Measurements from ENCODE around the gene GPR153.

The GPR153 gene

DNA sequence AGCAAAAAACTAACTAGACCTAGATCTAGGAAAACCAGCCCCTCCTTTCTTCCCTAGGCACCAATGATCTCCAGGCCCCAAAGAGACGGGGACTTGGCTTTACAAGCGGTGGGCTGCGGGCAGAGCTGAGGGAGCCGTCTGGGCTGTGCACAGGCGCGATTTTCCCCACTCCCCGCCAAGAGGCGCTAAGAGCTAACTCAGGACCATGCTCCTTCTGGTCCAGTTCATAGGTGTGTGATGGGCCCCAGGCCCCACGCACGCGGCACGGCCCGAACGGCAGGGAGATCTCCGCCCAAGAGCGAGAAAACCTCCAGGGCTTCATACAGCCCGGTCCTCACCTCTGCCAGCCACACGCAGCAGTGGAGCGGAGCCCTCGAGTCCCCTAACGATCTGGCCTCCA, 7.5 kb upstream of the GPR153 start:
- no peak for DNase-seq

DNA sequence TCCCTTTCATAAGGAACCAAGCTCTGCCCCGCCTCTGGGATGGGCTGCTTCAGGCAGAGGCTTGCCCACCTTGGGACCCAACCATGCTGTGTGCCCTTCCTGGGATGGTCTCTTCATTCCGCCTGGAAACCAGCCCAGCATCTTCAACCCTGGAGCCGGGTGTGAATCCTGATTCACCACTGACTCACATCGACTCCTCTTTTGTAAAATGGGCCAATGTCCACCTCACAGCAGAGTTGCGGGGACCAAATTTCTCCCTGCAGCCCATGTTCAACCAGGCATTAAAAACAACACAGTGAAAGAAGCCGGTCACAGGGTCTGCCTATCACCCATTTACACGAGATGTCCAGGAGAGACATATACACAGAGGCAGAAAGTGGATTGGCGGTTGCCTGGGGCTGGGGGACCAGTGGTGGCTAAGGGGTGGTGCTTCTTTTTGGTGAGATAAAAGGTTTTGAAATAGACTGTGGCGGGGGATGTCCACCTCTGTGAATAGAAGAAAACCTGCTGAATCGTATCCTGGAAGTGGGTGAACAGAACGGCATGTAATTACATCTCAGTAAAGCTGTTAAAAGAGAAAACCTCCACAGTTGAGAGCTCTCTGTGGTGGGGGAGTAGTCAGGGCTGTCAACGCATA, 6.9 kb upstream of the GPR153 start:
- DNase-seq, result no peak

DNA sequence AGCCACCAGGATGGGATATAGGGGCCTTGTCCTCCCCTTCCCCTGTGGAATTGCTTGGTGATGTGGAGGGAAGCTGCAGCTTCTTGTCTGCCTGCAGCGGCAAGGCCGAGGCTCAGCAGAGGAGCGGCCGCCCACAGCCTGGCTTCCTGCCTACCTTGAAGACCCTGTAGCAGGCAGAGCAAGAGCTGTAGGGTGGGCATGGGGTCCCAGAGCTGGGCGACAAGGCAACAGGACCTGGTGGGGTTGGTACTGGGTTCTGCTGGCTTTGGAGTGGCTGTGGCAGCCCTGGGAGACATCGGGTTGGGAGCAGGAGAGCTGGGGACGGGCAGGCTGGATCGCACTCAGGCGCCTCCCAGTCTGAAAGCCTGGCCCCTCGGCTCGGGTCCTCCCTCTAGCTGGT, 5.7 kb upstream of the GPR153 start:
- DNase-seq, result no peak

DNA sequence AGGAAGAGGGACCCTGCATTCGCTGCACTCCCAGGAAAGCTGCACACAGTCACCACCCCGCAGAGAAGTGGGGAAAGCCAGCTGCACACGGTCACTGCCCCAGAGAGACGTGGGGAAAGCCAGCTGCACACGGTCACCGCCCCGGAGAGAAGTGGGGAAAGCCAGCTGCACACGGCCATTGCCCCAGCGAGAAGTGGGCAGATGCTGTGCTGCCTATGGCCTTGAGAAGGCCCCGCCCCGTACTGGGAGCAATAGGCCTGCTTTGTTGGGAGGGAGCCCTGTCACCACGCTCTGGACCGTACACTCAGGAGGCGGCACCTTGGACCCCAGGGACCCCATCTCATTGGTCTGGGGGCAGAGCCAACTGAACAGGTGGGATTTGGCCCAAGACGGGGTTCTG, 4.3 kb upstream of the GPR153 start:
- no peak for DNase-seq

DNA sequence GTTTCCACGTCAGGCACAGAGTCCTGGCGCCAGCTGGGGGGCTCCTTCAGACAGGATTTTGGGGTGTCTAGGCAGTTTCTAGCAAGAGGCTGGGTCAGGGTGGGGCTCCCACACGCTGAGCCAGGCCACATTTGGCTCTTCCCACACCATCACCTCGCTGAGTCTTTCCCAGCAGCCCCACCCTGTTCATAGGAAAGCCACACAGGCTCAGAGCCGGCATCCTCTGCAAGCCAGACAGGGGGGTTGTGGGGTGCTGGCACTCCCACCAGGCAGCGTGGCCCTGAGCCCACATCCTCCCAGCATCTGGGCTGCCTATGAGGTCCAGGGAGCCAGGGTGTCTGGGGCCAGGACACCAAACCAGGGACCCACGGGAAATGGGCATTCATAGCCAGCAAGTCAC, 2.8 kb upstream of the GPR153 start:
- no peak for DNase-seq

DNA sequence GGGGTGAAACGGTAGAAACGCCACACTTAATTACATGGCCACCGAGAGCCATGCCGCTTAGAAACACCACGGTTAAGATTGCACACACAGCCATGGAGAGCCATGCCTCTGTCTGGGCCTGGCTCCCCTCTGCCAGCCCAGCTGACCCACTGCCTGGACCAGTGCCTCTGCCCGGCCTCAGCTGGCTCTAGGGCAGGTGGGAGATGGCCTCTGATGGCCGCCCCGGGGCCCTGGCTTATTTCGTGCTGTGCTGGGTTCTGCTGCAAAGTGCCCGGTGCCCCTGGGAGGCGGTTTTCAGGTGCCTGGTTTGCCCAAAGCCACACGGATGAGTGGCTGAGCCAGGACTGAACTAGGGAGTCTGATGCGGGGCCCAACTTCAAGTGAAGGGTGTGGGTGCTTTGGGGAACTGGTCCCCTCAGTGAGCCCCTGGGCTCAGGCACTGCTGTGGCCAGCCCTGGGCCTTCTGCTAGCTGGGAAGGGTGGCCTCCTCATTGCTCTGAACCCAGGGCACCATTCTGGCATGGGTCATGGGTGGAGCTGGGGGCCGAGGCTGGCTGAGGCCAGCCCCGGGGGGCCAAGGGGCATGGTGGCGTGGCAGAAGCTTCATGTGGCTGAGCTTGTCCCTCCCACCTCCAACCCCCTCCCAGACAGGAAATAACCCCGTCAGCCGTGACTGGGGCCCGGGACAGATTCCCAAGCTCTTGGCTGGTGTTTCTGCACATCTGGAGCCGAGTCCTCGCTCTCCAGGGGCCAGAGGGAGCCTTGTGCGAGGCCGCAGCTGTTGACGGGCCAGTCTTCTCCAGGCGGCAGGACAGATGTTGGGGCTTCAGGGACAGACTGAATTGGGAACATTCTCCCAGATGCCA, 1.9 kb upstream of the GPR153 start:
- no peak for DNase-seq

DNA sequence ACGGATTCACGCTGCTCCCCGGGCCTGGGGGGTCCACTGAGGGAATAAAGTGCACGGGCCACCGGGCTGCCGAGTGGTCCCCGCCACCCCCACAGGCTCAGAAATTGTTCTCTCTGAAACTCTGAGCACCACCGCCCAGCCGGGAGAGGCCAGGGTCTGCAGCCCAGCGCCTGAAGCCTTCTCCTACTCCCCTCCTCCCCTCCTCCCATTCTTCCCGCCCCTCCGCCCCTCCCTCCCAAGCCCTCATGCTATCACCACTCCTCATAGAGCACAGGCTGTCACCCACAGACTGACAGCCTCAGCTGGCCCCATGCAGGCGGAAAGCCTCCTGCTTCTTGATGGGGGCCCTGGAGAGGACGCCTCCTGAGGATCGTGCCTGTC, 707 bp upstream of the GPR153 start:
- DNase-seq, result no peak

DNA sequence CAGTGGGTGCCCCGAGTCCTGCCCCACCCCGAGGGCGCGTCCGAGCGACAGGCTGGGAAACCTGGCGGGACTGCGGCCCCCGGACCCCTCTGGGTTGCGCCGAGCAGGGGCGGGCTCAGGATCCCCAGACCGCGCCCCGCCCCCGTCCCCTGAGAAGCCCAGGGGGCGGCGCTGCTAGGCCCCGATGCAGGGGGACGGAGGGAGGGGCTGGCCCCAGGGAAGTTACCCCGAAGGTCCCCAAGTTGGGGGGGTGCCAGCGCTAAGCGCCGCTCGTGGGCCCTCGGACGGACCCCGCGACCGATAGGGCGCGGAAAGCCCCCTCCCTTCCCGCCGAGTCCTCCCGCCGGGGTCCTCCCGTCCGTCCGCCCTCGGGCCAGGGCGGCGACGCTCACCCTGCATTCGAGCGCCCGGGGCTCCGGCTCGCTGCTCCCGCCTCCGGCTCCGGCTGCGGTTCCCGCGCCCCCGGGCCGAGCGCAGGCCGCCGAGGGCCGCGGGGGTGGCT, 414 bp downstream of the GPR153 start:
- no peak for DNase-seq

DNA sequence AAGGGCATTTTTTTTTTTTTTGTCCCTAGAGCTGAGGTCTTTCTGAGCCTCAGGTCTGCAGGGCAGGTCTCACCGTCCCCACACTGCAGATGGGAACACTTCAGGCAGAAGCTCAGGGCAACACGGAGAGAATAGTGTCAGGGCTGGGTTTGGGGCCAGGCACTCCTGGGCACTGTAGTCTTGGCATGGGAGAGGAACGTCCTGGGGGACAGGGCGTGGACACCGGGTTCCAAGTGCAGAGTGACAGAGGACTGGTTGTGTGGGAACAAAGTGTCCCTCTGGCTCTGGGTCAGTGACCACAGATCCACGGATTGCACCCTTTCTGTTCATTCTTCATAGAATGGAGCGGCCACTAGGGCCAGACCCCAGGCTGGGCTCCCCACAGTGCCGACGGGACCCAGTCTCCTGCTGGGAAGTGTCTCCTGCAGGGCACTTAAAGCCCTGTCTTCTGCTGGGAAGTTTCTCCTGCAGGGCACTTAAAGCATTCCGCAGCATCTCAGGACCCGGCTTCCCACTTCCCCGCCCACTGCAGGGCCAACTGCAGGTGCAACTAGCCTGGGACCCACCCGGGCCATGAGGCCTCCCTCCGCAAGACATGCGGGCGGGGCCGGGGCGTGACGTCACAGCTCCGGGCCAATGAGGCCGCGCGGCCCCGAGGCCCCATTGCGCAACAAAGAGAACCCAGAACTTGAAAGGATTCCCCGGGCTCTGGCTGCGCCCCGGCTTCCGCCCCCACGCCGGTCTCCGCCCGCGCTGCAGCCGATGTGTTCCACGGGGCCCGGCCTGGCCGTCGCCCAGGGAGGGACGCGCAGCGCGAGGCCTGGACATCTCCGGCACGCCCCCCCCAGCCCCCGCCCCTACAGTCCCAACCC, 1.2 kb downstream of the GPR153 start:
- DNase-seq, result peak; percentile 85

DNA sequence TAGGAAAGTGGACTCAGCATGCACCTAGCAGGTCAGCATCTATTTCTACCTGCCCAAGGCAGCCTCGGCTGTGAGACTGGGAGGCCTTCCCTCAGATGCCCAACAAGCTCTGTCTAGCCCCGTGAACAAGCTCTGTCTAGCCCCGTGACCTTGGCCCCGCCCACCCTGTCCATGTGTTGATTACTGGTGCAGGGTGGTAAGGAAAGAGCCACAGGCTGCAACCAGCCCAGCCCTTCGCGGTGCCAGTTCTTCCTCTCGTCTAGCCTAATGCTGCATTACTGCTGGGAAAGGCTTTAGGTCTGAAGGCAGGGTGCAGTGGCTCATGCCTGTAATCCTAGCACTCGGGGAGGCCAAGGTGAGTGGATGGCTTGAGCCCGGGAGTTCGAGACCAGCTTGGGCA, 2.2 kb downstream of the GPR153 start:
- no peak for DNase-seq

DNA sequence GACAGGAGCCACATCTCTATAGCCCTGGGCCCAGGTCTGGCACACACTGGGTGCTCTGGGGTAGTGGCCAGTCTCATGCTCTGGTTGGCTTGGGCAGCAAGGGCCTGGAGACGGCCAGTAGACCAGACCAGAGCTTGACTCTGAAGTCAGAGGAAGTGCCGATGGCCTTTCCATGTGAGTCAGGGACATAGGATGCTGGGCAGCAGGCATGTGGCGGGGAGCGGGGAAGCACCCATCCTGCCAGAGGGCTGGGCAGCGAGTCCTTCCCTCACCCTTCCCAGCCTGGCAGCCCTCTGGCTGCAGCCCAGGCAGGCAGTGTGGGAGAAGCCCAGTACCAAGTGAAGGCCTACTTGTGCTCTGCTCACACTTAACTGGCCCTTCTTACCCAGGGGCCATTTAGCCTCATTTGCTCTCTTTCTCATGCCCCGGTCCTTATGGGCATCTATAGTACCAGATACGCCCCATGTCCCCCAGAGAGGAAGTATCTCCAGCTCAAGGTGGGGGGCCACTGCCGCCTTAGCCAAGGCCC, 3.3 kb downstream of the GPR153 start:
- DNase-seq, result no peak

DNA sequence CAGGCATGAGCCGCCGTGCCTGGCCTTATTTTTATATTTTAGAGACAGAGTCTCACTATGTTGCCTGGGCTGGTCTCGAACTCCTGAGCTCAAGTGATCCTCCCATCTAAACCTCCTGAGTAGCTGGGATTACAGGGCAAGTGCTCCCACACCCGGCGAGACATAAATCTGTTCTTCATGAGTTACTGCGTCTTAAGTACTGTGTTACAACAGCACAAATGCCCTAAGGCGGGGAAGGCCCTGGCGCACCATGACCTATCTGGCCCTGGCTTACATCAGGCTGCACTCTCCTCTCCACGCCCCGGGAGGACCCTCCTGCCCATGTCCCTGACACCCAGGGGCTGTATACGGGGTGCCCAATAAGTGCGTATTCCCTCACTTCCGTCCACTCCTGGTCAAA, 4.3 kb downstream of the GPR153 start:
- DNase-seq, result no peak

DNA sequence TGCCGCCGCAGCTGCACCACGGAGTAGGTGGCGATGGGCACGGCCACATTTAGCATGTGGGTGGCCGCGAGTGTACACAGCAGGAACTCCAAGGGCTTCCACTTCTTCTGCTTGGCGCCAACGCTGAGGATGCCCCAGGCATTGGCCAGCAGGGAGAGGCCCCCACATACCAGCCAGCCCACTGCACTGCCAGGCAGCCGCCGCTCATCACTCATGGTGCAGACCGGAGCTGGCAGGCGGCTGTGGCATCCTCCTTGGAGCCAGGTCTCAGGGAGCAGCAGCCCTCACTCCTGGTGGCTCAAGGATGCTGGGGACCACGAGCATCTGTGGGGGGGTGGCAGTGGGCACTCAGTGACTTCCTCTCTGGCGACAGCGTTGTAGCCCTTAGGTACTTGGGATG, 6.2 kb downstream of the GPR153 start:
- no peak for DNase-seq

DNA sequence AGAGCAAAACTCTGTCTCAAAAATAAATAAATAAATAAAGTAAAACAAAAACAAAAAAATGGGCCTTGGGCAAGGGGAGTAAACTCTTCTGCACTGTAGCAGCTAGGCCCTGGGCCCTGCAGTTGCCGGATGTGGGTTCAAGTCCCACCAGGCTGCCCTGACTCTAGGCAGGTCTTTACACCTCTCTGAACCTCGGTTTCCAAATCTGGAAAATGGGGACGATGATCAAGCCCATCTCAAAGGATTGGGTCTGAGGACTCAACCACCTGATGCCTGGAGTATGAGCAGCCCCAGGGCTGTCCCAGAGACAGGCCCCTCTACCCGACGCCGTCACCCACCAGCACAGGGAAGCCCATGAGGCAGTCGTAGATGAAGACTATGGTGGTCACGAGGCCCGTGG, 7.5 kb downstream of the GPR153 start:
- DNase-seq, result no peak

DNA sequence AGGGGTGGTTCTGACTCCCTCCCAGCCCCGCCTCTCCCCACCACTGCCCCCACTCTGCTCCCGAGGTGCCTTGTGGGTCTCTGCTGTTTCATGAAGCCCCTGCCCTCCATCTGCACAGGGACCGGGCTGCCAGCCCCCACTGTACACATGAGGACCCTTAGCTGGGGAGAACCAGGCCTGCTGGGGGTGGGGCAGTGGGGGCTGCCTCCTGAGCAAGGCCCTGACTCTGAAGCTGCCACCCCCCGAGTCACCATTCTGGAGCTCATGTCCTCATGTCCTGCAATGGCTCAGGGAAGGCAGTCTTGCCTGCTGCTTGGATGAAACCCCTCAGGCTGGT, 8.6 kb downstream of the GPR153 start:
- no peak for DNase-seq

DNA sequence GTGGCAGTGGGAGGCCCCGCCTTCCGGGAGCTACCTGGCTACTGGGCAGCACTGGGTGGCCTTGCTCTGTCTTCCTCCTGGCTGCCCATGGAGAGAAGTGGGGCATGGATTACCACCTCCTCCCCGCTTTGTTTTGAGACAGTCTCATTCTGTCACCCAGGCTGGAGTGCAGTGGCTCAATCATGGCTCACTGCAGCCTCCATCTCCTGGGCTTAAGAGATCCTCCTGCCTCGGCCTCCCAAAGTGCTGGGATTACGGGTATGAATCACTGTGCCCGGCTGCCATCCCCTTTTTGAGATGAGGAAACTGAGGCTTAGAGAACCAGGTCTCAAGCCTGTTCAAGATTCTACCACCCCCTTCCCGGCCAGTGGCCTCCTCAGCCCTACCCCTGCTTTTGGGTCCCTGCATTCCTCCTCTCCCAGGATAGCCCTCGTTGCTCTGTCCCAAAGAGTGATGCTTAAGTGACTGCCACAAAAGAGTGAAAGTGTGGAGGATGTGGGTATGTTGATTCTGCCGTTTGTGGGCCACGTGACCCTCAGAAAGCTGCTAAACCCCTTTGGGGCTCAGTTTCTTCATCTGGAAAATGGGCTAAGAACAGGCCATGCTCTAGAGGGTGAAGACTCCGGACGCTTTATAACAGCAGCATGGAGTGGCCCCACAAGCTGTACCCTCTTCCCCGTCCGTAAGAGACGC, 9.1 kb downstream of the GPR153 start:
- DNase-seq, result no peak

DNA sequence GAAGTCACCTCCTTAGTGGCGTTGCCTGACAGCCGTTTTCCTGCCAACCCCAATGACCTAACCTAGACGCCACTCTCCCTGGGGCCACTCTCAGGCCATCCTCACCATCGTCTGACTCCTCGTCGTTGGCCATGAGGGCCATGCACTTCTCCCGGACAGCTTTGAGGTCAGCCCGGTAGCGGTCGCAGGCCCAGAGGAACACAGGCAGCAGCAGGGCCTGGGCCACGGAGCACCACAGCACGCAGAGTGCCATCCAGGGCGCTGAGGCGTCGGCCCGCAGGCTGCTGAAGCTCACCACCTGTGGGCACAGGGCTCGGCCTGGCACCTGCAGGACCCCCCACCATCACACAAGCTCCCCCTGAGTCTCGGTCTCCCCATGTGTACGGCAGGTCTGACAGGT, 9.7 kb downstream of the GPR153 start:
- DNase-seq, result no peak

DNA sequence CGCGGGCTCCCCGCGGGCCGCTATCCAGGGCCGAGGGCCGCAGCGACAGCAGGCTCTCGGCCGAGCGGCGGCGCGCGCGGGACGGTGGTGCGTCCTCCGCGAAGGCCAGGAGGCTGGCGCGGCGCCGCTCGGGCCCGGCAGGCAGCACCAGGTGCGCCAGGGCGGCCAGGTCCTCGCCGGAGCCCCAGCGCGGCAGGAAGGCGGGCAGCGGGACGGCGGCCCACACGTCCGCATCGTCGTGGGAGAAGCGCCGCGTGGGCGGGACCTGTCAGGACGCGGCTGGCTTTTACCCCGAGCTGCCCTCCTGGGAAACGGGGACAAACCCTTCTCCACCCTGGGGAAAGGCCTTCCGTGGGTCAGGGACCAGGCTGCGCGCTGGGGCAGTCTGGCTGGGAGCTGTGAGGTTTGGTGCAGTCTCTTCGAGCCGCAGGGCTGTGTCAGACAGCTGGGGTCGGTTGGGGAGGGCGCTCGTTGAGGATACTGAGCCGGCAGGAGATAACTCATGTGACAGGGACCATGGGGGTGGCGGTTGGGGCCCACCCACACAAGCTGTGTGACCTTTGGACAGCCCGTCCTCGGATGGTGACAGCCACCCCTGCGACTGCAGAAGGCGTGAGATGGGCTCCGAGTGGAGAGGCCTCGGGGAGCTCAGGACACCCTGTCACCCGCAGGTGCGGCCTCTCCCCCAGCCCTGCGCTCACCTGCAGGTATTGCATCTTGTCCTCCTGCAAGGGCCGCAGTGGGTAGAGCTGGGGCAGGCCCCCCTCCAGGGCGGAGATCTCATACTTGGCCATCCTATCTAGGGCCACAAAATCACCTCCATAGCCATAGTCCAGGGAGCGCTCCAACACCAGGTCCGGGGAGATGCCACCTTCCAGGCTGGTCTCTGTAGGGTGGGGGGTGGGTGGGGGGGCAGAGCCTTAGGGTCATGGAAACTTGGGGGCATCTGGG, 10.9 kb downstream of the GPR153 start:
- no peak for DNase-seq

DNA sequence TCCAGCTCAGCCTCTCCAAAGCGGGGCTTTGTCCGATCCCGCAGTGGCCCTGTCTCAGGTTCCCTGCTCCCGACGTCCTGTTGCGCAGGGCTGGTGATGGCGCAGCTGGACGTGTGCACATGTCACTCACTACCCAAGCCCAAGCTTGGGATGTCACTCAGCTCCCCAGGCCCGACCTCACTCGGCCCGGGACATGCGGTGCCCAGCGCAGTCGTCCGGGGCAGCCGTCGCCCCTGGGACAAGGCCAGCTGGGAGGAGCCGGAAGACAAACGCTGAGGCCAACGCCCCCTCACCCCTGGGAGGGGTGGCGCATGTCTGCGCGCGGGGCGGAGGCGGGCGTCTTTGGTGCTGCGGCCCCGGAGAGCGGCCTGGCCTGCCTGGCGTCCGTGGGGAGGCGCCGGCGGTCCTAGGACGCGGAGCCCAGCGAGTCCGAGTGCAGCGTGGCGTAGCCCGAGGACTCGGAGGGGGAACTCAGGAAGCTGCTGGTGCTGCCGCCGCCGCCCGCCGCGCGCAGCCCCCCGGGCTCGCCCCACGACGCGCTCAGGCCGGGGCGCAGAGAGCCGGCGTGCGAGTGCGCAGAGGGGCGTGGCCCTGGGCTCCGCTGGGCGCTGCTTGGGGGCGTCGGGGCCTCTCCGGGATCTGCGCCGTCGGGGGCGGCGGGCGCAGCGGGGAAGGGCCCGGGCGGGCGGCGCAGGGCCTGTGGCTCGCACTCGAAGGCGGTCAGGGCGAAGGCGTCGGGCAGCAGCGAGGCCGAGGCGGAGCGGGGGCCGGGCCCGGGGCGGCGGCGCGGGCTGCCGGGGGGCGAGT, 11.8 kb downstream of the GPR153 start:
- peak; percentile 40 for DNase-seq

DNA sequence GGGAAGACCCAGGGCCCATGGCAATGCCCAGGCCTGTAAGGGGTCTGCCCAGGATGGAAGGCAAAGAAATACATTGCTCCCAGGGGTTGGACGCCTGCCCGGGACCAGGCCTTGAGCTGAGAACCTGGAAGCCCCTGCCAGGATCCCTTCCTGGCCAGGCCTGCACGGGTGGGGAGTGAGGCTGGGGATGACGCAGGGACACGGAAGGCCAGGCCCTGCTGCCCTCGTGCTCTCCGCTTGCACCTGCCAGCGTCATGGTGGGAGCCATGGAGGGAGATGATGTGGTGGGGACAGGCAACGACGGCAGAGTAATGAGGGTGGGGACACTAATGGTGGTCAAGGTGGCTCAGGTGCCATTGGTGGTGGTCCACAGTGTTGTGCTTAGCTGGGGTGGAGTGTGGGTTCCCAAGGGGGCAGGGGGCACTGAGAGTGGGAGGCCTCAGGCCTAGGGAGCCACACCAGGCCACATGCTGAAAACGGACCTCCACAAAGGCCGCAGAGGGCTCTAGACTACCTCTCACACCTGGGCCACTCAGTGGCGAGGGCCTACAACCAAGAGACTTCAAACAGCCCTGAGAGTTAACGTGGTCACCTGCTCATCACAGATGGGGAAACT, 12.6 kb downstream of the GPR153 start:
- DNase-seq, result no peak
